Measurements from ENCODE around the gene PPIB.

PPIB gene

GRCh38 chr15:64197425-64197824 is 34.6 kb upstream of the PPIB start:
- TF ChIP-seq CTCF (IDR thresholded peaks at IDR 0.05; ENCODE audit: insufficient read depth, low read length, poor library complexity, severe bottlenecking) = no peak
- peaks cover 5% of the 10 kb centered on the region for H3K36me3 ChIP-seq (ENCODE audit: control insufficient read depth, insufficient read depth, low read length)
- H3K4me3 ChIP-seq (replicated peaks; ENCODE audit: low read depth, low read length) = no peak overlapping the region
- DNase-seq (ENCODE audit: extremely low read depth, insufficient read length) = no peak
- H3K27me3 ChIP-seq (replicated peaks; ENCODE audit: control insufficient read depth, insufficient read depth, low read length) = no peaks in the 10 kb centered on the region

GRCh38 chr15:64193971-64194370 is 31.1 kb upstream of the PPIB start:
- DNase-seq (ENCODE audit: extremely low read depth, insufficient read length) = no peak
- H3K36me3 ChIP-seq (ENCODE audit: control insufficient read depth, insufficient read depth, low read length) = no peaks in the 10 kb centered on the region; the same call in 1 of the 2 replicates
- no peak overlapping the region for H3K4me3 ChIP-seq (replicated peaks; ENCODE audit: low read depth, low read length)
- TF ChIP-seq CTCF (IDR thresholded peaks at IDR 0.05; ENCODE audit: insufficient read depth, low read length, poor library complexity, severe bottlenecking) = no peak
- no peaks in the 10 kb centered on the region for H3K27me3 ChIP-seq (replicated peaks; ENCODE audit: control insufficient read depth, insufficient read depth, low read length)

- no peaks in the 10 kb centered on the region for H3K27me3 ChIP-seq (replicated peaks; ENCODE audit: control insufficient read depth, insufficient read depth, low read length)
- no peak for TF ChIP-seq CTCF (IDR thresholded peaks at IDR 0.05; ENCODE audit: insufficient read depth, low read length, poor library complexity, severe bottlenecking)
- peaks cover 2% of the 10 kb centered on the region for H3K36me3 ChIP-seq (ENCODE audit: control insufficient read depth, insufficient read depth, low read length)
- no peak overlapping the region for H3K4me3 ChIP-seq (replicated peaks; ENCODE audit: low read depth, low read length)
- no peak for DNase-seq (ENCODE audit: extremely low read depth, insufficient read length)
These were observed 29.4 kb upstream of the PPIB start for GRCh38 chr15:64191971-64192830.

GRCh38 chr15:64187396-64188191 is 24.8 kb upstream of the PPIB start:
- H3K4me3 ChIP-seq (replicated peaks; ENCODE audit: low read depth, low read length) = no peak overlapping the region
- DNase-seq (ENCODE audit: extremely low read depth, insufficient read length) = no peak
- H3K27me3 ChIP-seq (replicated peaks; ENCODE audit: control insufficient read depth, insufficient read depth, low read length) = no peaks in the 10 kb centered on the region
- peaks cover 2% of the 10 kb centered on the region for H3K36me3 ChIP-seq (ENCODE audit: control insufficient read depth, insufficient read depth, low read length)
- no peak for TF ChIP-seq CTCF (IDR thresholded peaks at IDR 0.05; ENCODE audit: insufficient read depth, low read length, poor library complexity, severe bottlenecking)

- H3K36me3 ChIP-seq (ENCODE audit: control insufficient read depth, insufficient read depth, low read length) = peaks cover 2% of the 10 kb centered on the region
- no peak for TF ChIP-seq CTCF (IDR thresholded peaks at IDR 0.05; ENCODE audit: insufficient read depth, low read length, poor library complexity, severe bottlenecking)
- DNase-seq (ENCODE audit: extremely low read depth, insufficient read length) = no peak
- no peak overlapping the region for H3K4me3 ChIP-seq (replicated peaks; ENCODE audit: low read depth, low read length)
- no peaks in the 10 kb centered on the region for H3K27me3 ChIP-seq (replicated peaks; ENCODE audit: control insufficient read depth, insufficient read depth, low read length)
These were observed 22.5 kb upstream of the PPIB start for GRCh38 chr15:64185146-64185911.

Measured in GM06990 (cell line).